AG04450 (cell line): ENCODE measurements around the gene UGT3A1. TPM values are rescaled to one million over a fixed set of nuclear protein-coding genes. Genes with fewer than 3 reads are reported as not detected.

Source experiments
- CTCF ChIA-PET: fragments of 300-600, 350-600 bp; formaldehyde crosslinking; extraction: SDS; loops from one replicate; lab custom pipeline; 2022; ENCODE audit warnings: antibody characterized with exemption, inconsistent platforms; lab: Charles Lee
- POLR2A ChIA-PET: fragments of 350-600 bp; formaldehyde crosslinking; extraction: SDS; loops from one replicate; lab custom pipeline; 2021; ENCODE audit warnings: antibody characterized with exemption, inconsistent platforms; lab: Yijun Ruan, JAX
- DNase-seq: peaks from one replicate; pipeline ENCODE4 v3.0.0-alpha.2; 2011; ENCODE audit warnings: low read depth, low spot score
- H3K27ac ChIP-seq: one replicate; pipeline ENCODE4 v1.5.1; 2012; ENCODE audit warnings: low read depth, low read length, control low read depth
- H3K27me3 ChIP-seq: one replicate; pipeline ENCODE4 v1.6.0; 2012; ENCODE audit warnings: low read length; ENCODE audit not compliant: control insufficient read depth, insufficient read depth
- H3K4me3 ChIP-seq: 2 replicates; pipeline ENCODE4 v1.5.1; 2011; ENCODE audit warnings: mild to moderate bottlenecking, low read depth, low read length, control low read depth
- H3K9me3 ChIP-seq: 2 replicates; pipeline ENCODE4 v1.5.1; 2012; ENCODE audit warnings: low read length; ENCODE audit not compliant: control insufficient read depth, insufficient read depth
- polyA plus RNA-seq: library from polyadenylated mRNA; depleted of rRNA; stranded (reverse); fragments of >200 nt; gene quantifications from 2 replicates; pipeline ENCODE4 v1.2.3, GENCODE V29; 2011
- TF ChIP-seq, protein P1 (sequence below): IDR thresholded peaks from 2 replicates; pipeline ENCODE4 v1.5.1; 2011; ENCODE audit warnings: low read depth, low read length, control low read depth, inconsistent platforms

Gene UGT3A1
- polyA plus RNA-seq, 1 experiment = not detected

DNA sequence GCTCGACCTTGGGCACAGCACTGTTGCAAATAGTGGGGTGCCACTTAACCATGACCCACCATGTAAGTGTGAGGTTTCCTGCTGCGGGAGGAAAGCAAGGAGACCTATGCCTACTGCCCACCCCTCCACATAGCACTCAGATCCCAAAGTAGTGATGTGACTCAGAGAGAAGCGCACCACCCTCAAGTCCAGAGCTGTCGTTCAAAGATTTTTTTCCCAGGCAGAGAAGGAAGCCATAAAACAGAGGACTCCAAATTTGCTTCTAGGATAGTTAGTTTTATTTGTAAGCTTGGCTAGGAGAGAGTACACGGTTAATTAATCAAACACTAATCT, 19.3 kb downstream of the UGT3A1 start:
- TF ChIP-seq, protein P1, sequence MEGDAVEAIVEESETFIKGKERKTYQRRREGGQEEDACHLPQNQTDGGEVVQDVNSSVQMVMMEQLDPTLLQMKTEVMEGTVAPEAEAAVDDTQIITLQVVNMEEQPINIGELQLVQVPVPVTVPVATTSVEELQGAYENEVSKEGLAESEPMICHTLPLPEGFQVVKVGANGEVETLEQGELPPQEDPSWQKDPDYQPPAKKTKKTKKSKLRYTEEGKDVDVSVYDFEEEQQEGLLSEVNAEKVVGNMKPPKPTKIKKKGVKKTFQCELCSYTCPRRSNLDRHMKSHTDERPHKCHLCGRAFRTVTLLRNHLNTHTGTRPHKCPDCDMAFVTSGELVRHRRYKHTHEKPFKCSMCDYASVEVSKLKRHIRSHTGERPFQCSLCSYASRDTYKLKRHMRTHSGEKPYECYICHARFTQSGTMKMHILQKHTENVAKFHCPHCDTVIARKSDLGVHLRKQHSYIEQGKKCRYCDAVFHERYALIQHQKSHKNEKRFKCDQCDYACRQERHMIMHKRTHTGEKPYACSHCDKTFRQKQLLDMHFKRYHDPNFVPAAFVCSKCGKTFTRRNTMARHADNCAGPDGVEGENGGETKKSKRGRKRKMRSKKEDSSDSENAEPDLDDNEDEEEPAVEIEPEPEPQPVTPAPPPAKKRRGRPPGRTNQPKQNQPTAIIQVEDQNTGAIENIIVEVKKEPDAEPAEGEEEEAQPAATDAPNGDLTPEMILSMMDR = no peak
- Histone ChIP-seq H3K27me3 (peaks cover 2% of the 10 kb centered on the region), H3K27ac (no peak overlapping the region), H3K9me3 (no peaks in the 10 kb centered on the region), H3K4me3 (no peak overlapping the region)
- ChIA-PET CTCF (no interaction called here), POLR2A (no interaction called here)
- no peak for DNase-seq

DNA sequence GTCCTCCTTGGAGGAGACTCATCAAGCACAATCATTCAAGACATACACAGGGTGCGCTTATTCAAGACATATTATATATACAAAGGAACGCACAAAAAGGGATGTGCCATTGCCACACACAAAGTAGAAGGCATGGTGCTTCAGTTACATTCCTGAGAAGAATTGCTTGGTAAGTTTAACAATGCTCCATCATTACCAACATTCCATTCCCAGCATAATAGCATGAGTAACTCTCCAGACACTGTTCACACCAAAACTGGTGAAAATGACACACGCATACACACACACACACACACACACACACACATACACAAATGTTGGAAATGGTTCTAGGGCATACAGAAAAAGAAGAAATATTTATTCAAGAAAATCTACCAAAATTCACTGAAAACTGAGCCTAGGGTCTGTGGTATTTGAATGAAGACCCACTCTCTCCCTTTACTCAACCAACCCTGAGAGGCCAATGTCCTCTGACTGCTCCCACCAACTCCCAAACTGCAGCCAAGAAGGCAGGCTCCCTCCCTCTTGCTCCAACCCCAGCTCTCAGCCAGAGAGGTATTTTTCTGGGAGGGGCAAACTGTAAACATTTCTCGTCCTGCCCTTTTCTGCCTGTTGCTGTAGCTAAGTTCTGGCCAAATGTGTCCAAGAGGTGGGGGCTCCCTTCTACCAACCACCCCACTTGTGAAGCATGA, 19.9 kb downstream of the UGT3A1 start:
- TF ChIP-seq, protein P1 = no peak
- Histone ChIP-seq H3K4me3 (no peak overlapping the region), H3K27me3 (peaks cover under 1% of the 10 kb centered on the region), H3K27ac (no peak overlapping the region), H3K9me3 (no peaks in the 10 kb centered on the region)
- ChIA-PET POLR2A (no interaction called here), CTCF (no interaction called here)
- no peak for DNase-seq

DNA sequence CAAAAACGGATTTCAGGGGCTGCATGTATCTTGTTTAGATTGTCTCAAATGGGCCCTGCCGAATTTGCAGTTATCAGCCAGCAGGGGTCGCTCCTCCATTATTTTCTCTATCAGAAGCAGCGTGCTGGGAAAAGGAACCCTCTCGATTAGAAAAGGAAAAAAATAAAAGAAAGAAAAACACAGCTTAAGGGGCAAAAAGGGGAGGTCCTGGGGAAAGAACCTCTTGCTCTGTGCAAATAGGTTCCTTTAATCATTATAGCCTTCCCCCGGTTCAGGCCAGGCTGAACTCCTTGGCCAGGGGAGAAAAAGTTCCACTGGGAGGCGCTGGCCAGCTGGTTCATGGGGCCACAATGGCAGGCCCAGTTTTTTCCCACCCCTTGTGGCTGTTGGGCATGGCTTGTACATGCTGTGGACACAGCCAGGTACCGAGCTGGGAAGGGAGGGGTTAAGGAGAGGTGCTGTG, 27.8 kb downstream of the UGT3A1 start:
- no peak overlapping the region for H3K27ac ChIP-seq
- CTCF ChIA-PET = interaction anchor here (0.6 to 1.0 kb wide), 5 partner anchors 23 to 819 kb away, joined by 3 to 4 read pairs (median 3); no protein-coding TSS in a partner anchor
- no peaks in the 10 kb centered on the region; the same call in 1 of the 2 replicates for H3K9me3 ChIP-seq
- no peak overlapping the region for H3K4me3 ChIP-seq
- DNase-seq = no peak
- H3K27me3 ChIP-seq = no peaks in the 10 kb centered on the region
- TF ChIP-seq, protein P1 = peak; percentile 56
- POLR2A ChIA-PET = no interaction called here

DNA sequence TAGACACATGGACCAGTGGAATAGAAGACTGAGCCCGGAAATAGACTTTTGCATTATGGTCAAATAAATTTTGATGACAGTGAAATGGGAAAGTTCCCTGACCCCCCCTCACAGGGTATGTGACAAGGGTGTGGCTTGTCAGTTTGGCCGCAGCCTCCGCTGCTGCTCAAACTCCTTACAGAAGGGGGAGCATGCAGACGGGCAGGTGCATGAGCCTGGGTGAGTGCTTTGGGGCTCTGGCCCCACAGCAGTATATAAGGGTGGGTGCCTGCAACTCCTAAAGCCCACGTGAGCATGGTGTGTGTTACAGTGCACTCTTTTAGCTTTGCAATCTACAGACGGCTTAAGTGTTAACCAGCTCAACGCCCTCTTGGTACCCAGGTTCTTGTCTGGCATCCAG, 30.9 kb downstream of the UGT3A1 start:
- TF ChIP-seq, protein P1 = no peak
- Histone ChIP-seq H3K27ac (no peak overlapping the region), H3K9me3 (no peaks in the 10 kb centered on the region; the same call in 1 of the 2 replicates), H3K27me3 (peaks cover 3% of the 10 kb centered on the region), H3K4me3 (no peak overlapping the region)
- POLR2A ChIA-PET = no interaction called here
- CTCF ChIA-PET = no interaction called here
- no peak for DNase-seq

DNA sequence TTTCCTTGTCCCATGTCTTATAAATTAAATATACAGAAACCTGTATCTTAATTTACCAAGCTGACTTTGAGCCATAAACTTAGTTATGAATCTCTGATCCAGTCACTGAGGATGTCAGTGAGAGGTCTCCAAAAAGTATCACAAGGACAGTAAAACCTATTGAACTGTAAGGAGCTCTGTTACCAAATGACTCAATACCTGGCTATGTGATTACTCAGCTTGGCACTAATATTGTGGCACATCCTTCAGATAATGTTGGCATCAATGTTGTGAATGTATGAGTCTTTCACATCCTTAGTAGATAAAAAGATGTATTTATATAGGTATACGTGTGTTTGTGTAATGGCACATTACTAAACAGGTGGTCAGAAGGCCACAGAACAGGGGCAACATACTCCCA, 34.8 kb downstream of the UGT3A1 start:
- H3K4me3 ChIP-seq = no peak overlapping the region
- TF ChIP-seq, protein P1 = no peak
- no peak overlapping the region for H3K27ac ChIP-seq
- H3K9me3 ChIP-seq = no peaks in the 10 kb centered on the region
- POLR2A ChIA-PET = no interaction called here
- CTCF ChIA-PET = interaction anchor here (1.9 kb wide), 1 partner anchor 123 kb away, joined by 5 read pairs; no protein-coding TSS in a partner anchor
- peaks cover 3% of the 10 kb centered on the region for H3K27me3 ChIP-seq
- DNase-seq = no peak
